NCI-H774 (cell line): ENCODE results near the gene SCN8A.

ENCODE experiments used
- DNase-seq: peaks from one replicate; lab custom pipeline; 2025; lab: John Stamatoyannopoulos, UW

The SCN8A gene

DNA sequence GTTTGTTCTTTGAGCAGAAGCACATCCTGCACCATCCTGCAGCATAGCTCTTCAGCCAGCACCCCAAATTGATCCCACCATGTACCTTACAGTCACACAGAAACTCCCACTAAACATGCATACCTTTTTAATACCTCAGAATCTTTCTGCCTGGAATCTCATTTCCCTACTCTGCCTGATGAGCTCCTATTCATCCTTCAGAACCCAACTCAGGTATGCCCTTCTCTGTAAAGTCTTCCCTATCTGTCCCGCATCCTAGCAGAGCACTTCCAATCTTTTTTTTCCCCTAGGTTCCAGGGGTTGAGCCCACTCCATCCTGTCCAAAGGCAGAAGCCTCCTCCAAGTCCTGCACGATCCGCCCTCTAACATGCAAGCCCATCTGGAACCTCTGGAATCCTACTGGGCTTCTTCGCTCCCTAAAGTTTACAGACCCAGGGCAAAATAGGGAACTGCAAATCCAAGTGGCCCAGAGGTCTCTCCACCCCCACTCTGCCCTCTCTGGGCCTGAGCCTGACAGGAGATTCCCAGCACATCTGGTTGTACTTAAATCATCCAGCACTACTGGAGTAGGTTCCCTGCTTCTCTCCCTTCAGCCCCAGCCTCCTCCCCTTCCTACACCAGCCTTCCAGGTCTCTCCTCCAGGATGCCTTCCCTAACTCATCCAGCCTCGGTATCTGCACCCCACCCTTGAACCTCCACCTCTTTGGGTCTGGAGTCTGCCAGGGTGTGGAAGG lies 261.5 kb downstream of the SCN8A start:
- DNase-seq = no peak

GRCh38 chr12:51855586-51856428 lies 264.8 kb downstream of the SCN8A start:
- DNase-seq = no peak

DNA sequence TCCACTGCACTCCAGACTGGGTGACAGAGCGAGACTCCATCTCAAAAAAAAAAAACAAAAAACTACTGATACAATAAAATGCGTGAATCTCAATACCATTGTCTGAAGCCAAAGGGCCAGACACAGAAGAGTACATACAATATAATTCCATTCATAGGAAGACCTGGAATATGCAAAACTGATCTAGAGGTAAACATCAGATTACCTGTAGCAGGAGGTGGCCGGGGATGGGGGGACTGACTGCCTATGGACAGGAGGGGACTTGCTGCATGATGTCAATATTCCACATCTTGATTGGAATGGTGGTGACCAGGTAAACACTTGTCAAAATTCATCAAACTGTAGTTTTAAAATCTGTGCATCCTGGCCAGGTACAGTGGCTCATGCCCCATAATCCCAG lies 270.0 kb downstream of the SCN8A start:
- DNase-seq = no peak
